B cell (primary cell): Measurements from ENCODE around the gene SPAG6. TPM values are rescaled to one million over a fixed set of nuclear protein-coding genes. Genes with fewer than 3 reads are reported as not detected.

ENCODE experiments used
- ATAC-seq: fragments of 200-7000 bp; cut with Tn5 transposase; one replicate; pipeline ENCODE4 v1.10.0; 2021; ENCODE audit warnings: low read depth, mild to moderate bottlenecking, moderate number of reproducible peaks, moderate library complexity
- CTCF ChIA-PET: fragments of 350-600 bp; sonication (Branson Sonifier 250); formaldehyde crosslinking; loops from one replicate; lab custom pipeline; 2021; ENCODE audit warnings: antibody characterized with exemption, inconsistent platforms; lab: Charles Lee
- POLR2A ChIA-PET: fragments of 350-600 bp; sonication (Branson Sonifier 250); formaldehyde crosslinking; loops from one replicate; lab custom pipeline; 2021; ENCODE audit warnings: antibody characterized with exemption; lab: Charles Lee
- DNase-seq: peaks from one replicate; pipeline ENCODE4 v3.0.0; 2013
- H2AFZ ChIP-seq: 2 replicates; pipeline ENCODE4 v1.6.1; 2012; ENCODE audit warnings: mild to moderate bottlenecking, low read depth, low read length; ENCODE audit not compliant: insufficient read depth, poor library complexity, severe bottlenecking
- H3K27ac ChIP-seq, 2 donors: 1 replicate in 1 of 2; 2 replicates in 1 of 2; pipeline ENCODE4 v1.5.1; 2012 to 2013; ENCODE audit warnings: low read length in 2 of 2, mild to moderate bottlenecking in 2 of 2, moderate library complexity in 1 of 2
- H3K27me3 ChIP-seq, 4 experiments: fragments of 200-600 bp in 1 of 4; sonication (generic) in 1 of 4; replicated peaks in 1 of 4; 1 replicate in 2 of 4; 2 replicates in 2 of 4; pipeline versions ENCODE4 v1.6.1 to v1.7.0; 2013 to 2016; ENCODE audit warnings: low read length in 3 of 4, mild to moderate bottlenecking in 2 of 4, mixed read lengths in 1 of 4, moderate library complexity in 1 of 4; ENCODE audit not compliant: insufficient read depth in 4 of 4, control insufficient read depth in 3 of 4; ENCODE audit errors: control extremely low read depth in 1 of 4
- H3K36me3 ChIP-seq, 2 experiments: replicated peaks in 1 of 2; 1 replicate in 1 of 2; 2 replicates in 1 of 2; pipeline versions ENCODE4 v1.6.1 to v1.7.1; 2013; ENCODE audit warnings: low read length in 1 of 2; ENCODE audit not compliant: insufficient read depth in 2 of 2, control insufficient read depth in 1 of 2; ENCODE audit errors: control extremely low read depth in 1 of 2, extremely low read depth in 1 of 2
- H3K4me1 ChIP-seq, 2 donors: fragments of 200-600 bp in 1 of 2; sonication (generic) in 1 of 2; 1 replicate in 1 of 2; 2 replicates in 1 of 2; pipeline versions ENCODE4 v1.5.1 to v1.6.1; 2013 to 2017; ENCODE audit warnings: low read length in 2 of 2; ENCODE audit not compliant: control insufficient read depth in 2 of 2, insufficient read depth in 2 of 2
- H3K4me2 ChIP-seq: replicated peaks from 2 replicates; pipeline ENCODE3; 2012; ENCODE audit warnings: mild to moderate bottlenecking, low read depth, low read length; ENCODE audit not compliant: poor library complexity, severe bottlenecking
- H3K4me3 ChIP-seq, 5 experiments: fragments of 200-600 bp in 1 of 5; sonication (generic) in 1 of 5; 1 replicate in 3 of 5; 2 replicates in 2 of 5; pipeline versions ENCODE4 v1.5.1 to v1.7.0; 2011 to 2016; ENCODE audit warnings: low read length in 4 of 5, mild to moderate bottlenecking in 4 of 5, low read depth in 2 of 5, control low read depth in 1 of 5, moderate library complexity in 1 of 5; ENCODE audit not compliant: insufficient read depth in 1 of 5; ENCODE audit errors: control extremely low read depth in 1 of 5, extremely low read depth in 1 of 5
- H3K79me2 ChIP-seq: fragments of 200-600 bp; sonication (generic); one replicate; pipeline ENCODE4 v1.6.0; 2016; ENCODE audit warnings: low read length; ENCODE audit not compliant: control insufficient read depth, insufficient read depth
- H3K9ac ChIP-seq: fragments of 200-600 bp; sonication (generic); 2 replicates; pipeline ENCODE4 v1.6.1; 2017; ENCODE audit warnings: mild to moderate bottlenecking, low read length, moderate library complexity
- H3K9me3 ChIP-seq, 3 donors: one replicate each; pipeline versions ENCODE4 v1.6.1 to v1.7.1; 2013; ENCODE audit warnings: low read length in 2 of 3; ENCODE audit not compliant: control insufficient read depth in 2 of 3, insufficient read depth in 1 of 3; ENCODE audit errors: control extremely low read depth in 1 of 3
- H4K20me1 ChIP-seq: 2 replicates; pipeline ENCODE4 v1.6.0; 2012; ENCODE audit warnings: mild to moderate bottlenecking, low read length; ENCODE audit not compliant: insufficient read depth, control insufficient read depth, poor library complexity, severe bottlenecking
- H3K27ac Mint-ChIP-seq: one replicate; pipeline ENCODE4 v1.8.0; 2021; ENCODE audit warnings: mixed read lengths
- H3K27me3 Mint-ChIP-seq: one replicate; pipeline ENCODE4 v1.8.0; 2021; ENCODE audit warnings: mixed read lengths
- H3K4me1 Mint-ChIP-seq: one replicate; pipeline ENCODE4 v1.8.0; 2021; ENCODE audit warnings: mixed read lengths
- H3K4me3 Mint-ChIP-seq: one replicate; pipeline ENCODE4 v1.8.0; 2021; ENCODE audit warnings: mixed read lengths
- H3K9me3 Mint-ChIP-seq: one replicate; pipeline ENCODE4 v1.8.0; 2022; ENCODE audit warnings: mixed read lengths; ENCODE audit not compliant: insufficient read depth
- CTCF ChIP-seq: fragments of 200-600 bp; IDR thresholded peaks from one replicate; pipeline ENCODE4 v1.8.0; 2022; ENCODE audit warnings: antibody characterized with exemption, mild to moderate bottlenecking
- EZH2 ChIP-seq: IDR thresholded peaks from 2 replicates; pipeline ENCODE4 v1.6.1; 2012; ENCODE audit warnings: borderline replicate concordance, low read depth, mild to moderate bottlenecking, moderate library complexity, low read length; ENCODE audit not compliant: insufficient read depth, poor library complexity, severe bottlenecking
- WGBS: methylation state at CpG from one replicate; pipeline ENCODE4 v1.1.5; 2013; ENCODE audit warnings: missing lambda C conversion rate; ENCODE audit not compliant: insufficient coverage; 5-methylcytosine and 5-hydroxymethylcytosine counted together
- intact Hi-C: fragments of 100-400 bp; cut with micrococcal nuclease; formaldehyde crosslinking; loops from one replicate; pipeline ENCODE4 v1.10.0; 2022
- polyA plus RNA-seq: library from polyadenylated mRNA; depleted of rRNA; stranded (reverse); fragments of >200 nt; gene quantifications from 2 replicates; pipeline ENCODE4 v1.2.3, GENCODE V29; 2012
- total RNA-seq, 2 donors: library from RNA; stranded (reverse); fragments of 120-200 nt in 1 of 2; gene quantifications; 1 replicate in 1 of 2; 2 replicates in 1 of 2; pipeline versions ENCODE4 v1.2.3 to v1.2.4, GENCODE V29; 2013 to 2022

SPAG6 gene
- total and polyA plus RNA-seq, 2 donors (not counting 1 experiment from before 2014, with no cell fraction given), result not detected

- Mint-ChIP-seq H3K4me3 (peak overlapping the region; percentile 90), H3K27me3 (no peaks in the 10 kb centered on the region)
Measured at GRCh38 chr10:22323538-22324305, 21.6 kb upstream of the SPAG6 start.

More at GRCh38 chr10:22323538-22324305, 21.6 kb upstream of the SPAG6 start:
- H3K4me2 ChIP-seq, result peak overlapping the region; percentile 81
- no peak overlapping the region for H3K9ac ChIP-seq
- peak; percentile 18 for DNase-seq
- ChIA-PET CTCF (interaction anchor here (1.3 to 1.8 kb wide), 3 partner anchors 15 to 64 kb away, joined by 3 to 8 read pairs (median 4); no protein-coding TSS in a partner anchor), POLR2A (interaction anchor here (0.6 to 5.0 kb wide), 3 partner anchors 8 to 40 kb away, joined by 5 to 28 read pairs (median 8); partner anchors contain the start of gene COMMD3)
- no peak for TF ChIP-seq CTCF
- no peak for TF ChIP-seq EZH2
- 85% methylated on average over 2 of the region's 5 CpGs for WGBS
- intact Hi-C loops, result loop anchor here (2.0 to 5.0 kb wide), 2 partner anchors 17 to 1114 kb away; partner anchors contain the start of gene OTUD1
- Mint-ChIP-seq H3K4me1 (peaks cover 50% of the 10 kb centered on the region), H3K9me3 (no peaks in the 10 kb centered on the region), H3K27ac (no peak overlapping the region)
- H3K27ac ChIP-seq, result no peak overlapping the region
- H3K79me2 ChIP-seq, result peaks cover 9% of the 10 kb centered on the region
- no peak overlapping the region for H2AFZ ChIP-seq
- H4K20me1 ChIP-seq, result peaks cover 13% of the 10 kb centered on the region
- H3K4me3 ChIP-seq, result no peak overlapping the region
- ATAC-seq, result no peak
- no peaks in the 10 kb centered on the region for H3K9me3 ChIP-seq
- peaks cover 40 to 44% of the 10 kb centered on the region in 2 donors for H3K4me1 ChIP-seq
- H3K36me3 ChIP-seq, result peaks cover 2 to 13% of the 10 kb centered on the region in 2 experiments
- H3K27me3 ChIP-seq, result peaks cover 0 to 16% (median 4%) of the 10 kb centered on the region in 4 experiments
